NCI-H2171 (cell line): ENCODE measurements around the gene ARHGEF1.

Experiments used
- DNase-seq: peaks from one replicate; lab custom pipeline; 2025; lab: John Stamatoyannopoulos, UW

Gene ARHGEF1

DNA sequence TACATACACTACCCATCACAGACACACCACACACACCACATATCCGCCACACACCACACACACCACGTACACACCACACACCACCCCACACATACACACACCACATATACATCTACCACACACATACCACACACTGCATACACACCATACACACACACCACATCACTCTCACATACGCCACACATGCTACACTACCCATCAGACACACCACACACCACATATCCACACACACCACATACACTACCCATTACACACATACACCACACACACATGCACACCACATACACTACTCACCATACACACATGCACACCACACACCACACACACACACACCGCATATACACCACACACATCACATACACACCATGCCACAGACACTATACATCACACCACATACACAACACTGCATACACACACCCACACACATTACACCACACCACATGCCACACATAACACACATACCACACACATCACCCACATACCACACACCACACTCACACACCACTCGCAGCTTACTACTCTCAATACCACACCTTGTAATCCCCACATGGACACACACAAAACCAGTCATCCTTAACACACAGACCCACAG lies 35.8 kb downstream of the ARHGEF1 start:
- no peak for DNase-seq

DNA sequence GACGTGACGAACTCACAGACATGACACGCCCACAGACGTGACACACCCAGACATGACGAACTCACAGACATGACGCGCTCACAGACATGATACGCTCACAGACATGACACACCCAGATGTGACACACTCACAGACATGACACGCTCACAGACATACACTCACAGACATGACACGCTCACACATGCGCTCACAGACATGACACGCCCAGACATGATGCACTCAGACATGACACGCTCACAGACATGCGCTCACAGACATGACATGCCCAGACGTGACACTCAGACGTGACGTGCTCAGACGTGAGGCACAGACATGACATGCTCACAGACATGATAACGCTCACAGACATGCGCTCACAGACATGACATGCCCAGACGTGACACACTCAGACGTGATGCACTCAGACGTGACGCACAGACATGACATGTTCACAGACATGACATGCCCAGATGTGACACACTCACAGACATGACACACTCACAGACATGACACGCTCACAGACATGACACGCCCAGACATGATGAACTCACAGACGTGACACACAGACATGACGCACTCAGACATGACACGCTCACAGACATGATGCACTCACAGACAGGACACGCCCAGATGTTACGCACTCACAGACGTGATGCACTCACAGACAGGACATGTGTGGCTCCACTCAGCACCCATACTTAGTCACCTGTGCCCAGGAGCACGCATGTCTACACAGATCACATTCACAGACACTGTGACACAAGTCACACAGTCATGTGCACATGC lies 37.1 kb downstream of the ARHGEF1 start:
- DNase-seq, result no peak

DNA sequence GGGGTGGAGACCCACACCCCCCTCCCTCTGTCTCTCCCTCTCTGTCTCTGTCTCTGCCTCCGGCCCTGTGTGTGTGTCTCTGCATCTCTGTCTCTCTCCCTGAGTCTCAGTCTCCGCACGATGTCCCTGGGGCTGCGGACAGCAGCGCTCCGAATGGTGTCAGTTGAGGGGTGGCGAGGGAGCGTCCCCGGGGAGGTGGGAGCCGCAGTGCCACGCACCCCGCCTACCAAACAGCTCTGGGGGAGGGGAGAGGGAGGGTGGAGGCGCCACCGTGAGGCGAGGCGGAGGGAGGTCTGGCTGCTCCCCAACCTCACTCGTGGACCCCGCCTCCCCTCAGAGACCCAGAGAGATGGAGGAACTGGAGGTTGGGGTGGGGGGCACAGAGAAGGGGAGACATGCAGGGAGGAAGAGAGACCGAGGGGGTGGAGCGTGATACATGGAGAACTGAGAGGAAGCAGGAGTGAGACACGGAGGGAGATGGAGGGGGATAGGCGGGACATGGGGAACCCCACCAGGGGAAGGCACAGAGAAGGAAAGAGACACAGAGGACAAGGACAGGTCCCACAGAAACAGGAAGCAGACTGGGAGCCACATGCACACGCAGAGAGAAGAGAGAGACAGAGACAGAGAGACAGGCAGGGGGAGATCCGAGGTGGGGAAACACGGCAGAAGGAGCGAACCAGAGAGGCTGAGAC lies 38.0 kb downstream of the ARHGEF1 start:
- no peak for DNase-seq

DNA sequence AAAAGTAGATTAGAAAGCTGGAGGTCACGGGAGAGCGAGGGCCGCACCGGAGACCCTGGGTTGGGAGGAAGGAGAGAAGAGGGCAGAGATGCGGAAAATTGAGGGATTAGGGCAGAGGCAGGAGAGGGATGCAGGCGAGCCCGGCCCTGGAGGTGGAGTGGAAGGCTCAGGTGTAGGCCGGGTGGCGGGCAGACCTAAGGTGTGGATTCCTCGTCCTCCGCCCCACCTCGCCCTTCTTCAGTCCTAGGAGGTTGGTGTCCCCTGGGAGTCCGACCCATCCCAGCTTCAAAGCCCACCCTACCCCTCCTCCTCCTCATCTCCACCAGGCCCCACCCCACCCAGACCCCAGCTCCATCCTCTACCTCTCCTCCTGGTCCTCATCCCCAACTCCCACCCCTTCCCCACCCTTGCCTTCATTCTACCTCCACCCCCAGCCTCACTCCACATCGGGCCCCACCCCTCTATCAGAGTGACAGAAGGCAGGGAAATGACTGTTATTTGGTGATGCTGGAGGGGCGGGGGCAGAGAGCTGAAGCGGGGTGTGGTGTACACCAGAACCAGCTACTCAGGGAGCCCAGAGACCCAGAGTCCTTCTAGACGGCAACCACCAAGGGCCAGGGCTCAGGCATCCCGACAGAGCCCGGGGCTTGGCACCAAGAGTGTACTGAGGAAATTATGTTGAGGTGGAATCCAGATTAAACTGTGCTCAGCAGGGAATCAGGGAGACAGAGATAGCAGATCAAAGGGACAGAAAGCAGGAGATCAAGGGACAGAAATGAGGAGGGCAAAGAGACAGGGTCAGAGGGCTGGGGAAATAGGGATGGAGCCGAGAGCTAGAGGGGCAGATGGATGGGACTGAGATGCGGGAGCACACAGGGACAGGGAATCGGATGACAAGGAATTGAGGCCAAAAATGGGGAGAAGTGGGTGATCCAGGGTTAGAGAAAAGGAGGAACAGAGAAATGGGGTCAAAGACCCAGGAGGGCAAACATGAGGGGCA lies 38.9 kb downstream of the ARHGEF1 start:
- DNase-seq, result no peak

DNA sequence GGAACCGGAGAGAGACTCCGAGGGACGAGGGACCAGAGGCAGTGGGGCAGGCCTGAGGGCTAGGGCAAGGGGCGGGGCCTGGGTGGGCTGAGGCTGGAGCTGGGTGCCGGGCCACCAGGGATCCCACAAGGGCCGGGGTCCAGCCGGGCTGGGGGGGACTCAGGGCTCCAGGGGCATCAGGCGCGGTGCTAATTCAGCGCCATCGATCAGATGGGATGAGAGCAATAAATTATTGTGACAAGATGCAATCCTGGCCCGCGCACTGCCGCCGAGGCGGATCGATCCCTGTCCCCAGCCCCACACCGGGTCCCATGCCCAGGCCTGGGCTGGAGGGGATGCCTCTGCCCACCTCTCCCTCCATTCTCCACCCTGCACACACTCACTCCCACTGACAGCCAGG lies 39.6 kb downstream of the ARHGEF1 start:
- DNase-seq, result no peak

DNA sequence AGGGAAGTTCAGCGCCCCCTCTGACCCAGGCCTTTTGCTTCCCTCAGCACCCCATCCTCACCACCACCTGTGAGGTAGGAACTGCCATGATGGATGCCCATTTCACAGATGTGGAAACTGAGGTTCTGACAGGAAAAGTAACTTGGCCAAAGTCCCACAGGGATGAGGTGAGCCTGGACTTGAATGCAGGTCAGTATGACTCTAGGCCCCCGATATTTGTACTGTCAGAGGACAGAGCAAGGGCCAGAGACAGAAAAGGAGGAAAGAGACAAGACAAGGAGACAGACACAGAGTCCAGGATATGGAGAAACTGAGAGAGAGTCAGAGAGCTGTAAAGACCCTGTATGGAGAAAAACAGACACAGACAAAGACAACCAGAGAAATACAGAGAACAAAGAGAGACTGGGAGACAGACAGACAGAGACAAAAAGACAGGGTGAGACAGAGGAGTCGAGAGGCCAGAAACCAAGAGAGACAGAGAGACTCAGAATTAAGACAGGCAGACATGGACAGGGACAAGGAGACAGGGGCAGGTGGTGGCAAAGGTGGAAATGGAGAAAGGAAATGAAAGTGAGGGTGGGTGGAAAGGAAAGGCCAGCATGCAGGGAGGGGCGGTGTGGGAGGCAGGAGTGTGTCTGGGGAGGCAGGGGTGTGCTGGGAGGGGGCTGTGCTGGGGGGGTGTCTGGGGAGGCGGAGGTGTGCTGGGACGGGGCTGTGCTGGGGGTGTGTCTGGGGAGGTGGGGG lies 40.2 kb downstream of the ARHGEF1 start:
- no peak for DNase-seq

DNA sequence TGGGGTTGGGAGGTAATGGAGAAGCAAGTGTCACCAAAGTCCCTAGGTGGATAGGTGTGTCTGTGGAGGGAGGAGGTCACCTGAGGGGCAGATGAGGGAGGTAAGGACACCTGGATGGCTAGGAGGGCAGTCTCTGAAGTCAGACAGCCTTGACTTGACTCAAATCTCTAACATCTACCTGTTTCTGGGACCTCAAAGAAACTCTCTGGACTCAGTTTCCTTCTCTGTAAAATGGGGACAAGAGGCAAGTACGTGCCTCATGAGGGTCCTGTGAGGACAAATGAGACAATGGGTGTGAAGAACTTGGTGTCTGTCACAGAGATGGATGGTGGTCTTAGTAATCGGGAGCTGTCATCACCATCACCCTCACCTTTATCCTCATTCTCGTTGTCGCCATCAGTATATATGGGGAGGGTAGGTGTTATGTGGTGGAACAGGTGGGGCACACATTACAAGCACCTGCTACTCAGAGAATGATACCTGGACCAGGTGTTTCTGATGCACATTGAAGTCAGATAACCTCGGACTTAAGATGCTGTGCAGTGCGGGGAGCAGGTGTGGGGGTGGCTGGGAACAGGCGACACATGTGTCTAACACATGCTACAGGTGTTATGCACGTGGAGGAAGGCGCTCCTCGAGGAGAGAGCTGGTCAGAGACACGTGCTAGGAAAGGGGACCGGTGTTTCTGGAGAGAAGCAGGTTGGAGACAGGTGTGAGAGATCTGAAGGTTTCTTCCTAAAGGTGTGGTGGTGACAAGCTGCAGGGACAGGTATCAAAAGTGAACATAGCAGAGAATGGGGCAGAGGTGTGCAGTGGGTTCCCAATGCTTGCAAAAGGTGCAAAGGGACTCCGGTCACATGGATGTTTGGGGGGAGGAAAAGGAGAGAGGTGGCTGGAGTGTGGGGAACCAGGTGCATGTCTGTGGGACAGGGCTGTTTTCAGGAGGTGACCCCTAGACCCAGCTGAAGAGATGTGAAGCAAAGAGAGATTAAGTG lies 41.5 kb downstream of the ARHGEF1 start:
- DNase-seq, result no peak

DNA sequence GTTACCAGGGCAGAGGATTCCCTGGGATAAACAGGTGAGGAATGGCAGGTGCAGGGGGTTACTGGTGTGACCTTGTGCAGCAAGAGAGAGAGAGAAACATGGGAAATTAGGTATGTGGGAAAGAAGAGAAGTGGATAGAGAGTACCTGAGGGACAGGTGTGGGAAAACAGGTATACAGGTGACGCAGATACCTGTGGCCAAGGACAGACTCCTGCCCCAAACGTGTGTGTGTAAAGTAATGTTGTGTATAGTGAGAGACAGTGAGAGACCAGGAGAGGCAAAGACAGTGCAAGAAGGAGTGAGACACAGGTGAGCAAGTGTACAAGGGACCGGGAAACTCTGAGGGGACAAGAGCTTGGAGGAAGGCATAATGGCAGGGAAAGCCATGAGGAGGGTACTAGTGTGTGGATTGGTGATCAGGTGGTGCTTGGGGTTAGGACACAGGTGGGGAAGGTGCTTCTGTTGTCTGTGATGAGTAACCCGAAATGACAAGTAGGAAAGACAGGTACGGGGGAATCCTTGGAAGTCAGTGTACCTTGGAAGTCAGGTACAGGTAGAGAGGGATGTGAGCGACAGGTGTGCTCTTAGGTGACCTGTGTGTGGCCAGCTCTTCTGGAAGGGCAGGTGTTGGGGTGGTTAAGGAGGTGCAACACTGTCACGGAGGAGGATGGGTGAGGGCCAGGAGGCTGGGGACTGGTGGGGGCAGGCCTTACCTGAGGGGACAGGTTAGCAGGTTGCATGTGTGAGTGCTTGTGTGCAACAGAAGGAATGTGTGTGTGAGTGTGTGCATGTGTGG lies 42.4 kb downstream of the ARHGEF1 start:
- no peak for DNase-seq

DNA sequence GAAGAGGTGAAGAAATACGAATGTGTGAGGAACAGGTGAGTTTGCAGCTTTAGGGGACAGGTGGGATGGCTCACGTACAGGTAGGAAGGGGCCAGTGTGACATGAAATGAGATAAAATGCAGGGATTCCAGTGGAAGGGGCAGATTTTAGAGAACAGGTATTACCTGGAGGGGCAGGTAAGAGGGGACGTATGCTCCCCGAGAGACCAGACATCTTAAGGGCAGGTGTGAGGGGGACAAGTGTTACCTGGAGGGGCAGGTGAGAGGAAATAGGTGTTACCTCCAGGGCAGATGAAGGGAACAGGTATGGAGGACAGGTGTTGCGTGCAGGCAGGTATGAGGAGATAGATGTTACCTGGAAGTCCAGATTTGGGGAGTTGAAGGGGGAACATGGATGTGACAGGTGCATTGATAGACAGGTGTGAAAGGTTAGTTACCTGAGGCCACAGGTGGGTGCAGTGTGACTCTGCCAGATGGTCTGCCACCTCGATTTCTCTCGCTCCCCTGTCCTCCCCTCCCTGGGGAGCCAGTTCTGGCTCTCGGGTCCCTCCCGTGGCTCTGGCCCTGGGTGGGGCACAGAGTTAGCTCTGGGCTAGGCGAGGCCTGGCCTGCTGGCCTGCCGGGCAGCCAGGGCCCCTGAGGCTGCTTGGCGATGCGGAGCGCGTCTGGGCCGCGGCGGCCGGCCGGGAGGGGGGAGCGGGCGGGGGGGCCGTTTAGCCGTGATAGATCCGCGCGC lies 43.2 kb downstream of the ARHGEF1 start:
- DNase-seq, result no peak

DNA sequence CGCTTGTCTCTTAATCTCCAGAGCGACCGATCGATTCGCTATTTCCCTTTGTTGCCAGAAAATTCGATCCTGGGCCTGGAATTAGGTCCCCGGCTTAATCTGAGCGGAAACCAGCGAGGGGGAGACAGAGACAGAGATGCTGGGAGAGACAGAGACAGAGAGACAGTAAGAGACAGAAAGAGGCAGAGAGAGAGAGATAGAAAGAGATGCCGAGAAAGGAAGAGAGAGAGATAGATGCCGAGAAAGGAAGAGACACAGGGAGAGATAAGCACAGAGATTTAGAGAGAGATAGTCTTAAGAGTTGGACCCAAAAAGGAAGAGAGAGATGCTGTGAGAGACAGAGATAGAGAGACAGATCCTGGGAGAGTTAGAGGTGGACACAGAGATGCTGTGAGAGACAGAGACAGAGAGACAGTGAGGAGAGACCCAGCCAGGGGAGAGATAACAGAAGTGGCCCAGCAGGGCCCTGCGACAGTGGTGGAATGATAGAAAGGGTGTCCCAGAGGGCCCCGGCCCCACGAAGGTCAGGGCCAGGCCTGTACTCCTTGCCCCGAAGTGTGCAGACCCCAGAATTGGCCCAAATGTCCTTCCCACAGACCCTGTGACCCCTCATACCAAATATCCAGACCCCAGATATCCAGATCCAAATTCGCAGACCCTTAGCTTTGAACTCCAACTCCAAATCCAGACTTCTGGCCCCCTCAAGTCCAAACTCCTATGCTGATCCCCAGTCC lies 43.9 kb downstream of the ARHGEF1 start:
- no peak for DNase-seq

DNA sequence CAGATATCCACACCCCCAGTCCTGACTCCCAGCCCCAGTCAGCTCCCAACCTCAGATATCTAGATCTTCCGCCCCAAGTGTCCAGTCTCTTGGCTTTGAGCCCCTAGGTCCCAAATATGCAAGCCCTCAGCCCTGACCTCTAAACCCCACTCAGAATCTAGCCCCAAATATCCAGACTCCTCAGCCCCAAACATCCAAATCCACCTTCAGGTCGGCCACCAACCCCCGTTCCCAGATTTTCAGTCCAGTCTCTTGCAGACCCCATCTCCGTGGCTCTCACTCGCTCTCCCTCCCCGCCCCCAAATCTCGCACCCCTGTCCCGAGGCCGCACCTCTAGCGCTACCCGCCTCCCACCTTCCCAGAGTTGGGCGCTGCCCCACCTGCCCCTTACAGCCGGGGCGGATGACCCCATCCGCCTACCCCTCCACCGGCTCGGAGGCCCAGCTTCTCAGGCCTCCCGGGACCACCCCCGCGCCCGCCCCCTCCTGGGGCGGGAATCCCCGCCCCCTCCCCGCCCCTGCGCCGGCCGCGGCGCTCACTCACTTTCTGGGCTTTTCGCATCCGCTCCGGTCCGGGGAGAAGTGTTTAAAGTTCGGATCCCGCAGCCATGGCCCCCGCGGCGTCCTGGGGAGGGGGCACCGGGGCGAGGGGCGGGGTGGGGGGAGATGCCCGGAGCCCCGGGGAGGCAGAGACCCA lies 44.7 kb downstream of the ARHGEF1 start:
- no peak for DNase-seq

DNA sequence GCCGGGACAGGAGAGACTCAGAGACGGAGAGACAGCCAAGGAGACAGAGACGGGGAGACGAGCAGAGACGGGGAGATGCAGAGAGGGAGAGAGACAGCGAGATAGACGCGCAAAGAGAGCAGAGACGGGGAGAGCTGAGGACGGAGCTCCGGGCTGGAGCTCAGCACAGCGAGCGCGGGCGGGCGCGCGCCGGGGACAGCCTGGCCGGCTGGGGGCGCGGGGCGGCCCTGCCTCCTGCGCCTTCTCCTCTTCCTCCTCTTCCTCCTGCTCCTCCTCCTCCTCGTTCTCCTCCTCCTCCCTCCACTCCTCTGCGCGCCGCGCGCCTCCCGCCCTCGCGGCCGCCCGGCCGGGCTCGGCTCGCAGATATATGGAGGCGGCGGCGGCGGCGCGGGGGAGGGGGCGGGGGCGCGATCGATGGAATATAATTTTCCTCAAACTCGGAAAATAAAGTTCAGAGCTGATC lies 45.3 kb downstream of the ARHGEF1 start, which contains the start of gene ERFL:
ERFL (minus strand) TSS at position 229 of the 463 bp plus-strand sequence. CDS start 15,530 bp downstream, outside the sequence.
- DNase-seq, result no peak

DNA sequence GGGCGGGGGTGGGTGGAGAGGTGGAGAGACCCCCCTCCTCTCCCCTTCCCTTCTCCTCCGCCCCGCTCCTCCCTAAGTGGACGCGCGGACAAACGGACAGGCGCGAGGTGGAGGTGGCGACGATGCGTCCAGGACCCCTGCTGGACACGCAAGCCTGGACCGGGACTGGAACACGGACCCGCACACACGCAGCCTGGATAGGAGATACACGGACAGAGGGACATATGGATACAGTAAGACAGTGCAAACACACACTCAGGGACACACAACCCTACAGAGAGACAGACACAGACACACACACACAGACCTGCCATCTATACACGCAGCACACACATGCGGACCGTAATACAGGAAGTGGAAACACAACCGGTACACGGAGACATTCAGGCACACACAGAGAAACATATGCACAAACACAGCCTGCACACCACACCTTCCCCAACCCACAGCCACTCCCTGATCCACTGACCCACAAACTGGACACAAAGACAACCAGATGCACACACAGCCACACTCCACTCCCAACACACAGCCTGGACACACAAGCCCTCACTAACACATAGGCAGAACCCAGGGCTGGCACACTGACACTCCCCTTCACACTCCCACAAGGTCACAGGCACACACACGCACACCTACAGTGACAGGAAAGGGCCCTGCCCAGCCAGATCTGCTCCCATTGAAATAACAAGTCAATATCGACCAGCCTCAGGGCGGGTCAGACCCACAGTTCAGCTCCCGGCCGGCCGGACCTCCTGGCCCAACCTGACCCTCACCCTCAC lies 46.0 kb downstream of the ARHGEF1 start:
- no peak for DNase-seq

DNA sequence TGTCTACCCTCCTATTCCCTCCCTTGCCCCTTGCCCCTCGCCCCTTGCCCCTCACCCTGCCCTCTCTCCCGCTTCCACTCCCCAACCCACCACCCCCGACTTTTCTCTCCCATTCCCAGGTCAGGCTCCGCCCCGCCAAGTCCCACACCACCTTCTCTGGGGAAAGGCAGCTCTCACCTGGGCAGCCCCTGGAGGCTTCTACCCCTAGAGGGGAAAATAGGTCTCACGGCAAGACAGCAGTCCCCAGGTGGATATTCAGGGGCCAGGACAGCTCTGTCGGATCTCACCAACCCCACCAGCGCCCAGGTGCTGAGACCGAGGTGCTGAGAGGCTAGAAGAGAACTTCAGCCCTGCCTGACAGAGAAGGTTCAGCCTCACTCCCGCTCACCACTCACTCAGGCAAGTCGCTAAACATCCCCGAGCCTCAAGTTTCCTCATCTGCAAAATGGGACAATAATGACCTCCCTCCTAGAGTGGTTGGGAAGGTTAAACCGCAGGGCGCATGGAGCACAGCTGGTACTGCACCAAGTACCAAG lies 46.6 kb downstream of the ARHGEF1 start:
- no peak for DNase-seq

DNA sequence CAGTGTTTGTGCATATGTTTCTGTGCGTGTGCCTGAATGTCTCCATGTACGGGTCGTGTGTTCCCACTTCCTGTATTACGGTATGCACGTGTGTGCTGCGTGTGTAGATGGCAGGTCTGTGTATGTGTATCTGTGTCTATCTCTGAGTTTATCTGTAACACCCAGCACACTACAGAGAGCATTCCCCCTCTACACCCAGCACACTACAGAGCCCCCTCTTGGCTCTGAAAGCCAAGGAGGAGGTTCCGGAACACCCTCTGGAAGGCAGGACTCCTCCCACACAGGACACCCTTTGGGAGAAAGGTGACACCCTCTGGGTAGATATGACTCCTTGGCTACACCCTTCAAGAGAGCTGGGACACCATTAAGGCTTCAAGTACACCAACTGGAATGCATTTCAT lies 47.3 kb downstream of the ARHGEF1 start:
- no peak for DNase-seq
